H1 (cell line): ENCODE data around the gene RNF186. TPM values are rescaled to one million over a fixed set of nuclear protein-coding genes. Genes with fewer than 3 reads are reported as not detected.

ENCODE experiments used
- CTCF ChIA-PET: fragments of 300-600 bp; sonication (Branson Sonifier 250); formaldehyde crosslinking; loops from one replicate; lab custom pipeline; 2021; ENCODE audit not compliant: partially characterized antibody; lab: Charles Lee
- POLR2A ChIA-PET: fragments of 300-600 bp; sonication (Branson Sonifier 250); formaldehyde crosslinking; loops from one replicate; lab custom pipeline; 2021; ENCODE audit warnings: inconsistent platforms; ENCODE audit not compliant: partially characterized antibody; lab: Charles Lee
- DNase-seq, 2 experiments: peaks; one replicate each; pipeline versions ENCODE4 v3.0.0 to v3.0.0-alpha.2; 2010 to 2022; ENCODE audit warnings: low spot score in 2 of 2, low read depth in 1 of 2, mixed read lengths in 1 of 2
- FAIRE-seq: peaks from 2 replicates; lab custom pipeline; 2011; peaks lifted over from hg19 to GRCh38; lab: Jason Lieb, UNC
- H2AFZ ChIP-seq: 2 replicates; pipeline ENCODE4 v1.8.1; 2012; ENCODE audit warnings: low read length, inconsistent platforms
- H2AK5ac ChIP-seq: 2 replicates; pipeline ENCODE4 v1.6.1; 2013; ENCODE audit warnings: low read depth, low read length
- H2BK120ac ChIP-seq: replicated peaks from 2 replicates; pipeline ENCODE3; 2013; ENCODE audit warnings: low read depth, low read length, inconsistent platforms
- H2BK12ac ChIP-seq: 2 replicates; pipeline ENCODE4 v1.6.1; 2013; ENCODE audit warnings: low read depth, low read length
- H2BK15ac ChIP-seq: 2 replicates; pipeline ENCODE4 v1.6.1; 2013; ENCODE audit warnings: low read length
- H2BK20ac ChIP-seq: 2 replicates; pipeline ENCODE4 v1.6.1; 2013; ENCODE audit warnings: low read length
- H2BK5ac ChIP-seq: 2 replicates; pipeline ENCODE4 v1.6.1; 2013; ENCODE audit warnings: low read depth, low read length
- H3K14ac ChIP-seq: 2 replicates; pipeline ENCODE4 v1.6.1; 2013; ENCODE audit warnings: inconsistent platforms; ENCODE audit not compliant: insufficient read length
- H3K18ac ChIP-seq: 2 replicates; pipeline ENCODE4 v1.6.1; 2013; ENCODE audit warnings: low read length; ENCODE audit errors: extremely low read depth
- H3K23ac ChIP-seq: 2 replicates; pipeline ENCODE4 v1.6.1; 2013; ENCODE audit warnings: inconsistent platforms; ENCODE audit not compliant: insufficient read length
- H3K23me2 ChIP-seq: 2 replicates; pipeline ENCODE4 v1.6.1; 2013; ENCODE audit warnings: low read depth, low read length
- H3K27ac ChIP-seq: 2 replicates; pipeline ENCODE4 v1.6.1; 2011; ENCODE audit warnings: low read depth, low read length, inconsistent platforms
- H3K27me3 ChIP-seq, 4 experiments: replicated peaks in 1 of 4; 1 replicate in 1 of 4; 2 replicates in 3 of 4; pipeline versions ENCODE4 v1.6.1 to v1.8.1; 2011 to 2013; ENCODE audit warnings: low read length in 3 of 4, mild to moderate bottlenecking in 3 of 4, inconsistent platforms in 2 of 4, mixed read lengths in 2 of 4, moderate library complexity in 1 of 4; ENCODE audit not compliant: control insufficient read depth in 3 of 4, insufficient read depth in 3 of 4; ENCODE audit errors: extremely low read depth in 1 of 4
- H3K36me3 ChIP-seq, 4 experiments: 2 replicates each; pipeline versions ENCODE4 v1.6.1 to v1.8.1; 2011 to 2013; ENCODE audit warnings: mild to moderate bottlenecking in 4 of 4, low read length in 3 of 4, moderate library complexity in 2 of 4, control low read depth in 1 of 4, inconsistent platforms in 1 of 4; ENCODE audit not compliant: insufficient read depth in 4 of 4, control insufficient read depth in 2 of 4
- H3K4ac ChIP-seq: replicated peaks from 2 replicates; pipeline ENCODE3; 2013; ENCODE audit warnings: low read length, low read depth, mixed read lengths, inconsistent platforms; ENCODE audit not compliant: insufficient read length
- H3K4me1 ChIP-seq, 4 experiments: replicated peaks in 1 of 4; 1 replicate in 1 of 4; 2 replicates in 3 of 4; pipeline versions ENCODE4 v1.6.1 to v1.8.1; 2011 to 2013; ENCODE audit warnings: low read length in 3 of 4, inconsistent platforms in 2 of 4, mixed read lengths in 1 of 4; ENCODE audit not compliant: insufficient read depth in 4 of 4, control insufficient read depth in 3 of 4
- H3K4me2 ChIP-seq, 2 experiments: 2 replicates each; pipeline versions ENCODE4 v1.6.1 to v1.8.1; 2011 to 2013; ENCODE audit warnings: low read depth in 2 of 2, low read length in 2 of 2, control low read depth in 1 of 2, inconsistent platforms in 1 of 2, mild to moderate bottlenecking in 1 of 2; ENCODE audit not compliant: insufficient read depth in 1 of 2
- H3K4me3 ChIP-seq, 4 experiments: fragments of 200-600, 300-600 bp in 1 of 4; sonication (generic), shearing (Covaris generic), sonication (Bioruptor Twin) in 1 of 4; 2 replicates each; pipeline versions ENCODE4 v1.5.1 to v1.8.1; 2011 to 2016; ENCODE audit warnings: low read length in 4 of 4, low read depth in 3 of 4, control low read depth in 2 of 4, inconsistent platforms in 2 of 4, mild to moderate bottlenecking in 2 of 4, mixed read lengths in 1 of 4, moderate library complexity in 1 of 4; ENCODE audit not compliant: insufficient read depth in 2 of 4; ENCODE audit errors: extremely low read depth in 1 of 4
- H3K56ac ChIP-seq: replicated peaks from 2 replicates; pipeline ENCODE3; 2013; ENCODE audit warnings: low read depth, mild to moderate bottlenecking, mixed read lengths, low read length, inconsistent platforms; ENCODE audit not compliant: insufficient read length
- H3K79me1 ChIP-seq: 2 replicates; pipeline ENCODE4 v1.6.1; 2013; ENCODE audit warnings: low read depth, low read length, control low read depth
- H3K79me2 ChIP-seq, 2 experiments: 2 replicates each; pipeline versions ENCODE4 v1.6.1 to v1.8.1; 2012 to 2013; ENCODE audit warnings: low read length in 2 of 2, mild to moderate bottlenecking in 2 of 2, inconsistent platforms in 1 of 2; ENCODE audit not compliant: insufficient read depth in 2 of 2, control insufficient read depth in 1 of 2
- H3K9ac ChIP-seq, 4 experiments: replicated peaks in 1 of 4; 1 replicate in 1 of 4; 2 replicates in 3 of 4; pipeline versions ENCODE4 v1.6.1 to v1.8.1; 2011 to 2013; ENCODE audit warnings: low read depth in 3 of 4, low read length in 3 of 4, control low read depth in 2 of 4, mild to moderate bottlenecking in 2 of 4, moderate library complexity in 2 of 4, inconsistent platforms in 1 of 4; ENCODE audit errors: extremely low read depth in 1 of 4
- H3K9me3 ChIP-seq, 2 experiments: 2 replicates each; pipeline versions ENCODE4 v1.6.1 to v1.8.1; 2012 to 2013; ENCODE audit warnings: mild to moderate bottlenecking in 2 of 2, moderate library complexity in 2 of 2, control low read depth in 1 of 2, inconsistent platforms in 1 of 2, low read depth in 1 of 2, low read length in 1 of 2, mixed read lengths in 1 of 2; ENCODE audit not compliant: insufficient read depth in 2 of 2
- H4K20me1 ChIP-seq, 2 experiments: replicated peaks in 1 of 2; 2 replicates each; pipeline versions ENCODE3 to v1.8.1; 2011 to 2013; ENCODE audit warnings: inconsistent platforms in 2 of 2, low read length in 2 of 2, mild to moderate bottlenecking in 1 of 2; ENCODE audit not compliant: insufficient read depth in 2 of 2, control insufficient read depth in 1 of 2
- H4K5ac ChIP-seq: 2 replicates; pipeline ENCODE4 v1.6.1; 2013; ENCODE audit warnings: low read length, low read depth, mixed read lengths, inconsistent platforms; ENCODE audit not compliant: insufficient read length
- H4K8ac ChIP-seq: 2 replicates; pipeline ENCODE4 v1.8.0; 2013; ENCODE audit warnings: mild to moderate bottlenecking, moderate library complexity, low read length, inconsistent platforms; ENCODE audit not compliant: insufficient read depth; ENCODE audit errors: extremely low read depth
- H4K91ac ChIP-seq: replicated peaks from 2 replicates; pipeline ENCODE3; 2013; ENCODE audit warnings: low read length, mixed read lengths, inconsistent platforms; ENCODE audit not compliant: insufficient read length
- ATF3 ChIP-seq: IDR thresholded peaks from 2 replicates; pipeline ENCODE4 v1.6.1; 2011; ENCODE audit warnings: low read depth, mild to moderate bottlenecking, low read length; ENCODE audit not compliant: insufficient read depth
- CBX5 ChIP-seq: fragments of 300-800, 300-1000 bp; sonication (generic); IDR thresholded peaks from 2 replicates; pipeline ENCODE4 v1.7.1; 2016; ENCODE audit warnings: antibody characterized with exemption, low read length, low read depth
- GABPA ChIP-seq: IDR thresholded peaks from 2 replicates; pipeline ENCODE4 v1.6.1; 2011; ENCODE audit warnings: mild to moderate bottlenecking, low read length, moderate library complexity, borderline replicate concordance; ENCODE audit not compliant: insufficient read depth
- KDM1A ChIP-seq: fragments of 200-600, 300-600 bp; sonication (generic); IDR thresholded peaks from 2 replicates; pipeline ENCODE4 v1.7.1; 2016; ENCODE audit warnings: mild to moderate bottlenecking, low read length, borderline replicate concordance
- RAD21 ChIP-seq, 2 experiments: IDR thresholded peaks in 1 of 2; conservative IDR thresholded peaks in 1 of 2; 2 replicates each; pipeline ENCODE4 v1.6.1; 2011; ENCODE audit warnings: low read depth in 2 of 2, low read length in 2 of 2, improper control_type of control experiment in 1 of 2, inconsistent platforms in 1 of 2, mild to moderate bottlenecking in 1 of 2, moderate library complexity in 1 of 2
- TEAD4 ChIP-seq: IDR thresholded peaks from 2 replicates; pipeline ENCODE4 v1.6.1; 2012; ENCODE audit warnings: low read depth, low read length, inconsistent platforms, mixed read lengths
- WGBS, 2 experiments: shearing (Covaris generic) in 1 of 2; methylation state at CpG; one replicate each; pipeline versions ENCODE4 v1.1.6 to v1.1.7; 2013 to 2015; ENCODE audit warnings: low lambda C conversion rate in 2 of 2, mixed read lengths in 2 of 2, inconsistent platforms in 1 of 2, low coverage in 1 of 2, missing lambda C conversion rate in 1 of 2; ENCODE audit not compliant: insufficient replicate concordance in 2 of 2, insufficient coverage in 1 of 2, insufficient read length in 1 of 2; ENCODE audit errors: extremely low coverage in 1 of 2, missing lambda C conversion rate in 1 of 2; 5-methylcytosine and 5-hydroxymethylcytosine counted together
- polyA plus RNA-seq, 7 experiments: library from polyadenylated mRNA; depleted of rRNA in 3 of 7; stranded (reverse) in 5 of 7; unstranded in 2 of 7; fragments of >200 nt in 5 of 7; fragments of 200-250 nt in 2 of 7; gene quantifications; 1 replicate in 5 of 7; 2 replicates in 1 of 7; 4 replicates in 1 of 7; pipeline versions ENCODE4 v1.2.1 to v1.2.3, GENCODE V29; 2011 to 2013; ENCODE audit warnings: missing spikeins in 2 of 7, mixed read lengths in 2 of 7
- total RNA-seq: library from RNA; stranded (reverse); fragmentation: NEBNext Ultra II Directional; extraction: Animal tissue kit (Norgen Biotek cat#: 25700); gene quantifications from 2 replicates; pipeline ENCODE4 v1.2.1, GENCODE V29; 2021

RNF186 gene
- total and polyA plus RNA-seq, 2 of the 8 experiments (the other 6 are each of a cell fraction or from before 2014, with no cell fraction given): not detected

GRCh38 chr1:19770436-19771190 is 44.5 kb downstream of the RNF186 start:
- no peaks in the 10 kb centered on the region for H3K9me3 ChIP-seq
- no peak overlapping the region for H2BK12ac ChIP-seq
- H3K4me1 ChIP-seq: peaks cover 6 to 19% (median 14%) of the 10 kb centered on the region in 4 experiments
- no peaks in the 10 kb centered on the region for H3K23me2 ChIP-seq
- H3K14ac ChIP-seq: no peak overlapping the region
- H4K5ac ChIP-seq: no peak overlapping the region
- H3K9ac ChIP-seq: no peak overlapping the region
- H3K56ac ChIP-seq: no peak overlapping the region
- H2BK5ac ChIP-seq: no peak overlapping the region
- no peaks in the 10 kb centered on the region for H3K27me3 ChIP-seq
- H3K4me2 ChIP-seq: no peak overlapping the region
- H4K8ac ChIP-seq: no peak overlapping the region
- H2AFZ ChIP-seq: no peak overlapping the region
- H3K36me3 ChIP-seq: no peaks in the 10 kb centered on the region
- H2AK5ac ChIP-seq: no peak overlapping the region
- no peaks in the 10 kb centered on the region for H4K20me1 ChIP-seq
- no peak overlapping the region for H3K4me3 ChIP-seq
- TF ChIP-seq ATF3 (no peak), KDM1A (peak; percentile 68; the same call in 1 of the 2 replicates), TEAD4 (no peak), RAD21 (IDR thresholded peaks at IDR 0.05 in 1 of 2, conservative IDR thresholded peaks at IDR 0.05 in 1 of 2; ENCODE audit: low read depth in 2 of 2, low read length in 2 of 2) (no peak), GABPA (no peak), CBX5 (no peak)
- CTCF ChIA-PET: interaction anchor here (0.6 to 9.2 kb wide), 10 partner anchors 8 to 381 kb away, joined by 3 to 74 read pairs (median 4); partner anchors contain the start of gene OTUD3
- no peak overlapping the region for H2BK15ac ChIP-seq
- H3K27ac ChIP-seq: no peak overlapping the region
- FAIRE-seq (no peak), DNase-seq (no peak)
- POLR2A ChIA-PET: no interaction called here
- no peak overlapping the region for H3K4ac ChIP-seq
- no peak overlapping the region for H4K91ac ChIP-seq
- no peak overlapping the region for H3K18ac ChIP-seq
- no peak overlapping the region for H3K23ac ChIP-seq
- no peaks in the 10 kb centered on the region for H3K79me2 ChIP-seq
- H2BK20ac ChIP-seq: no peak overlapping the region
- WGBS, 2 experiments: 79% methylated on average over 10 of the region's 10 CpGs; no CpG with 5 or more reads in 1 of the 2 experiments
- H2BK120ac ChIP-seq: no peak overlapping the region
- H3K79me1 ChIP-seq: no peaks in the 10 kb centered on the region
